B cell (primary cell): ENCODE results near the gene ZSCAN20. TPM values are rescaled to one million over a fixed set of nuclear protein-coding genes. Genes with fewer than 3 reads are reported as not detected.

Source experiments
- ATAC-seq: fragments of 200-7000 bp; cut with Tn5 transposase; one replicate; pipeline ENCODE4 v1.10.0; 2021; ENCODE audit warnings: low read depth, mild to moderate bottlenecking, moderate number of reproducible peaks, moderate library complexity
- CTCF ChIA-PET: fragments of 350-600 bp; sonication (Branson Sonifier 250); formaldehyde crosslinking; loops from one replicate; lab custom pipeline; 2021; ENCODE audit warnings: antibody characterized with exemption, inconsistent platforms; lab: Charles Lee
- POLR2A ChIA-PET: fragments of 350-600 bp; sonication (Branson Sonifier 250); formaldehyde crosslinking; loops from one replicate; lab custom pipeline; 2021; ENCODE audit warnings: antibody characterized with exemption; lab: Charles Lee
- DNase-seq: peaks from one replicate; pipeline ENCODE4 v3.0.0; 2013
- H2AFZ ChIP-seq: 2 replicates; pipeline ENCODE4 v1.6.1; 2012; ENCODE audit warnings: mild to moderate bottlenecking, low read depth, low read length; ENCODE audit not compliant: insufficient read depth, poor library complexity, severe bottlenecking
- H3K27ac ChIP-seq, 2 donors: 1 replicate in 1 of 2; 2 replicates in 1 of 2; pipeline ENCODE4 v1.5.1; 2012 to 2013; ENCODE audit warnings: low read length in 2 of 2, mild to moderate bottlenecking in 2 of 2, moderate library complexity in 1 of 2
- H3K27me3 ChIP-seq, 4 experiments: fragments of 200-600 bp in 1 of 4; sonication (generic) in 1 of 4; replicated peaks in 1 of 4; 1 replicate in 2 of 4; 2 replicates in 2 of 4; pipeline versions ENCODE4 v1.6.1 to v1.7.0; 2013 to 2016; ENCODE audit warnings: low read length in 3 of 4, mild to moderate bottlenecking in 2 of 4, mixed read lengths in 1 of 4, moderate library complexity in 1 of 4; ENCODE audit not compliant: insufficient read depth in 4 of 4, control insufficient read depth in 3 of 4; ENCODE audit errors: control extremely low read depth in 1 of 4
- H3K36me3 ChIP-seq, 2 experiments: replicated peaks in 1 of 2; 1 replicate in 1 of 2; 2 replicates in 1 of 2; pipeline versions ENCODE4 v1.6.1 to v1.7.1; 2013; ENCODE audit warnings: low read length in 1 of 2; ENCODE audit not compliant: insufficient read depth in 2 of 2, control insufficient read depth in 1 of 2; ENCODE audit errors: control extremely low read depth in 1 of 2, extremely low read depth in 1 of 2
- H3K4me1 ChIP-seq, 2 donors: fragments of 200-600 bp in 1 of 2; sonication (generic) in 1 of 2; 1 replicate in 1 of 2; 2 replicates in 1 of 2; pipeline versions ENCODE4 v1.5.1 to v1.6.1; 2013 to 2017; ENCODE audit warnings: low read length in 2 of 2; ENCODE audit not compliant: control insufficient read depth in 2 of 2, insufficient read depth in 2 of 2
- H3K4me2 ChIP-seq: replicated peaks from 2 replicates; pipeline ENCODE3; 2012; ENCODE audit warnings: mild to moderate bottlenecking, low read depth, low read length; ENCODE audit not compliant: poor library complexity, severe bottlenecking
- H3K4me3 ChIP-seq, 5 experiments: fragments of 200-600 bp in 1 of 5; sonication (generic) in 1 of 5; 1 replicate in 3 of 5; 2 replicates in 2 of 5; pipeline versions ENCODE4 v1.5.1 to v1.7.0; 2011 to 2016; ENCODE audit warnings: low read length in 4 of 5, mild to moderate bottlenecking in 4 of 5, low read depth in 2 of 5, control low read depth in 1 of 5, moderate library complexity in 1 of 5; ENCODE audit not compliant: insufficient read depth in 1 of 5; ENCODE audit errors: control extremely low read depth in 1 of 5, extremely low read depth in 1 of 5
- H3K79me2 ChIP-seq: fragments of 200-600 bp; sonication (generic); one replicate; pipeline ENCODE4 v1.6.0; 2016; ENCODE audit warnings: low read length; ENCODE audit not compliant: control insufficient read depth, insufficient read depth
- H3K9ac ChIP-seq: fragments of 200-600 bp; sonication (generic); 2 replicates; pipeline ENCODE4 v1.6.1; 2017; ENCODE audit warnings: mild to moderate bottlenecking, low read length, moderate library complexity
- H3K9me3 ChIP-seq, 3 donors: one replicate each; pipeline versions ENCODE4 v1.6.1 to v1.7.1; 2013; ENCODE audit warnings: low read length in 2 of 3; ENCODE audit not compliant: control insufficient read depth in 2 of 3, insufficient read depth in 1 of 3; ENCODE audit errors: control extremely low read depth in 1 of 3
- H4K20me1 ChIP-seq: 2 replicates; pipeline ENCODE4 v1.6.0; 2012; ENCODE audit warnings: mild to moderate bottlenecking, low read length; ENCODE audit not compliant: insufficient read depth, control insufficient read depth, poor library complexity, severe bottlenecking
- H3K27ac Mint-ChIP-seq: one replicate; pipeline ENCODE4 v1.8.0; 2021; ENCODE audit warnings: mixed read lengths
- H3K27me3 Mint-ChIP-seq: one replicate; pipeline ENCODE4 v1.8.0; 2021; ENCODE audit warnings: mixed read lengths
- H3K4me1 Mint-ChIP-seq: one replicate; pipeline ENCODE4 v1.8.0; 2021; ENCODE audit warnings: mixed read lengths
- H3K4me3 Mint-ChIP-seq: one replicate; pipeline ENCODE4 v1.8.0; 2021; ENCODE audit warnings: mixed read lengths
- H3K9me3 Mint-ChIP-seq: one replicate; pipeline ENCODE4 v1.8.0; 2022; ENCODE audit warnings: mixed read lengths; ENCODE audit not compliant: insufficient read depth
- CTCF ChIP-seq: fragments of 200-600 bp; IDR thresholded peaks from one replicate; pipeline ENCODE4 v1.8.0; 2022; ENCODE audit warnings: antibody characterized with exemption, mild to moderate bottlenecking
- EZH2 ChIP-seq: IDR thresholded peaks from 2 replicates; pipeline ENCODE4 v1.6.1; 2012; ENCODE audit warnings: borderline replicate concordance, low read depth, mild to moderate bottlenecking, moderate library complexity, low read length; ENCODE audit not compliant: insufficient read depth, poor library complexity, severe bottlenecking
- WGBS: methylation state at CpG from one replicate; pipeline ENCODE4 v1.1.5; 2013; ENCODE audit warnings: missing lambda C conversion rate; ENCODE audit not compliant: insufficient coverage; 5-methylcytosine and 5-hydroxymethylcytosine counted together
- intact Hi-C: fragments of 100-400 bp; cut with micrococcal nuclease; formaldehyde crosslinking; loops from one replicate; pipeline ENCODE4 v1.10.0; 2022
- polyA plus RNA-seq: library from polyadenylated mRNA; depleted of rRNA; stranded (reverse); fragments of >200 nt; gene quantifications from 2 replicates; pipeline ENCODE4 v1.2.3, GENCODE V29; 2012
- total RNA-seq, 2 donors: library from RNA; stranded (reverse); fragments of 120-200 nt in 1 of 2; gene quantifications; 1 replicate in 1 of 2; 2 replicates in 1 of 2; pipeline versions ENCODE4 v1.2.3 to v1.2.4, GENCODE V29; 2013 to 2022

ZSCAN20 gene
- total and polyA plus RNA-seq, 2 donors (not counting 1 experiment from before 2014, with no cell fraction given): 0.18 to 3.7 TPM

GRCh38 chr1:33470495-33471012 lies 1.9 kb upstream of the ZSCAN20 start:
- Histone ChIP-seq H3K27ac (no peak overlapping the region), H3K4me2 (no peak overlapping the region), H2AFZ (no peak overlapping the region), H3K4me3 (no peak overlapping the region), H3K36me3 (no peaks in the 10 kb centered on the region), H3K9ac (no peak overlapping the region), H3K9me3 (no peaks in the 10 kb centered on the region), H4K20me1 (no peaks in the 10 kb centered on the region), H3K79me2 (no peaks in the 10 kb centered on the region), H3K27me3 (no peaks in the 10 kb centered on the region), H3K4me1 (peaks cover 8 to 20% of the 10 kb centered on the region in 2 donors)
- ChIA-PET POLR2A (interaction anchor here (1.6 kb wide), 1 partner anchor 175 kb away, joined by 3 read pairs; no protein-coding TSS in a partner anchor), CTCF (interaction anchor here (0.5 to 8.9 kb wide), 19 partner anchors 10 to 599 kb away, joined by 3 to 210 read pairs (median 6); no protein-coding TSS in a partner anchor)
- 0% methylated on average over 8 of the region's 11 CpGs for WGBS
- DNase-seq (peak; percentile 82), ATAC-seq (peak; percentile 39)
- TF ChIP-seq CTCF (peak; percentile 86), EZH2 (no peak)
- intact Hi-C loops: loop anchor here (1.0 kb wide), 2 partner anchors 9 to 102 kb away; no protein-coding TSS in a partner anchor
- no peaks in the 10 kb centered on the region for H3K9me3 Mint-ChIP-seq
- H3K27me3 Mint-ChIP-seq: no peaks in the 10 kb centered on the region
- H3K4me3 Mint-ChIP-seq: peak overlapping the region; percentile 81
- H3K27ac Mint-ChIP-seq: peak overlapping the region; percentile 46
- peaks cover 21% of the 10 kb centered on the region for H3K4me1 Mint-ChIP-seq

GRCh38 chr1:33471416-33471815 lies 1.0 kb upstream of the ZSCAN20 start:
- Histone ChIP-seq H3K27ac (no peak overlapping the region), H3K9me3 (no peaks in the 10 kb centered on the region), H2AFZ (no peak overlapping the region), H3K27me3 (no peaks in the 10 kb centered on the region), H4K20me1 (no peaks in the 10 kb centered on the region), H3K4me1 (peaks cover 8 to 20% of the 10 kb centered on the region in 2 donors), H3K9ac (no peak overlapping the region), H3K4me3 (no peak overlapping the region), H3K79me2 (no peaks in the 10 kb centered on the region), H3K36me3 (no peaks in the 10 kb centered on the region), H3K4me2 (peak overlapping the region; percentile 87)
- no peak for TF ChIP-seq CTCF
- TF ChIP-seq EZH2: no peak
- ChIA-PET CTCF (interaction anchor here (0.7 to 8.9 kb wide), 23 partner anchors 8 to 600 kb away, joined by 3 to 210 read pairs (median 5); no protein-coding TSS in a partner anchor), POLR2A (interaction anchor here (0.9 to 1.6 kb wide), 3 partner anchors 11 to 176 kb away, joined by 3 read pairs; no protein-coding TSS in a partner anchor)
- Mint-ChIP-seq H3K4me3 (peak overlapping the region; percentile 88), H3K27me3 (no peaks in the 10 kb centered on the region), H3K9me3 (no peaks in the 10 kb centered on the region), H3K27ac (no peak overlapping the region), H3K4me1 (peaks cover 21% of the 10 kb centered on the region)
- WGBS: 100% methylated on average over 2 of the region's 4 CpGs
- intact Hi-C loops: no loop called here
- ATAC-seq: no peak
- DNase-seq: no peak
